HS-27A (cell line): ENCODE measurements around the gene FBLN2.
"Not testable (repeated sequence)": the region's sequence is repeated elsewhere in the genome, so short reads cannot be mapped to it uniquely, and the experiment has no call there.

Experiments used
- DNase-seq: peaks from one replicate; pipeline ENCODE4 v3.0.0-alpha.2; 2012; ENCODE audit warnings: low read depth, missing footprints

FBLN2 gene

DNA sequence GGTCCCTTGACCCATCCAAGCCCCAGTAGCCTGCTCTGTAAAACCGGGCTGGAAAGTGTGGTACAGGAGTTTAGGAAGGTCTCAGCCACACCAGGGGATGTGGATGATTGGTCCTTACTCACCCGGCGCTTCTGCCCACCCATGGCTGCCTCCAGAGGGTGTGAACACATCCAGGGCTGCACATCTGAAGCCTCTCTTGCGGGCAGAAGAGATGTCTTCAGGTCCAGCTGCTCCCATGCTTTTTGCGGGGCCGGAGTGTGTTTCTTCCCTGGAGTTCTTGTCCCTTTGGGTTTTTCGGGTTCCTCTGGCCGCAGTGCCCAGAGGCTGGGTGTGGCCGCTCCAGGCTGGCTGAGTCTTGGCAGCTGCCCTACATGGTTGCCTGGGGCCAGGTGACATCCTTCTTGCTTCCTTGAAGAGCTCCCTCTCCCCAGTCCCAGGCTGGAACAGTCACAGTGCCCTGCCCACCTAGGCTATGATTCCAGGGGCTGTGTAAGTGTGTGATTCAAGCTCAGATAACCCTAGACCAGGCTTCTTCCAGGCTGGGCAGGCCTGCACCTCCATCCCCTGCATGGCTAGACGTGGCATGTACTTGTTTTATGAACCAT, 34.9 kb upstream of the FBLN2 start:
- no peak for DNase-seq

DNA sequence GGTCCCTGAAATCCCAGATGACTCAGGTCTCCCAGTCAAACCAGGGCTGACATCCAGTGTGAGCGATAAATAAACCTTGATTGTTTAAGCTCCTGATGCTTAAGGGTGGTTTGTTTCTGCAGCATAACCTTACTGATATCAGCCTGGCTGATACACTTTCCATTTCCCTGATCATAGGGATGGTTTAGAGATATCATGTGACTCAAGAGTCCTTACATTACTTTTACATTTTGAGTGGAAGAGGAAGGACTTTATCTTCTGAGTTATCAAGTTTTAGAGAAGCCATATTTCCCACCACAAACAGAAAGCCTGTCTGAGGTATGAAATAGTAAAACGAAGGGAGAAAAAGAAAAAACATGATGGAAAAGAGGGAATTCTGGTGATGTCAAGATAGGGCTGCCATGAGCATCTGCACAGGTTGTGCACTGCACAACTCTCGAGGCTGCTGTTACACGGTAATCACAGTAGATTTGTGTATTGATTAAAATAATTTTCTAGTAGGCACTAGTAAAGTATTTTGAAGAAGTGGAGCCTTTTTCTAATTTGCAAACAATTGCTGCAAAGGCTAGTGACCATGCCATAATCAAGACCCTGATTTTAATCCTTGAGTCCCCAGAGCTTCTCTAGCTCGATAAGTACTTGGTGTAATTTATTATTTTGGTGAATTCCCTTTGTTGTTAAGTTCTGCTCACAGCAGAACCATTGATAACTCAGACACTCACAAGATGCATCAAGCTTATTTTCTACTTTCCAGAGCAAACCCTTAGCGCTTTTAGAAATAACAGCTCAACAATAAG, 34.1 kb upstream of the FBLN2 start:
- DNase-seq: no peak

- no peak for DNase-seq
Measured at GRCh38 chr3:13515786-13516759, 32.9 kb upstream of the FBLN2 start.

- DNase-seq: no peak
Measured at GRCh38 chr3:13516760-13517135, 32.2 kb upstream of the FBLN2 start.

DNA sequence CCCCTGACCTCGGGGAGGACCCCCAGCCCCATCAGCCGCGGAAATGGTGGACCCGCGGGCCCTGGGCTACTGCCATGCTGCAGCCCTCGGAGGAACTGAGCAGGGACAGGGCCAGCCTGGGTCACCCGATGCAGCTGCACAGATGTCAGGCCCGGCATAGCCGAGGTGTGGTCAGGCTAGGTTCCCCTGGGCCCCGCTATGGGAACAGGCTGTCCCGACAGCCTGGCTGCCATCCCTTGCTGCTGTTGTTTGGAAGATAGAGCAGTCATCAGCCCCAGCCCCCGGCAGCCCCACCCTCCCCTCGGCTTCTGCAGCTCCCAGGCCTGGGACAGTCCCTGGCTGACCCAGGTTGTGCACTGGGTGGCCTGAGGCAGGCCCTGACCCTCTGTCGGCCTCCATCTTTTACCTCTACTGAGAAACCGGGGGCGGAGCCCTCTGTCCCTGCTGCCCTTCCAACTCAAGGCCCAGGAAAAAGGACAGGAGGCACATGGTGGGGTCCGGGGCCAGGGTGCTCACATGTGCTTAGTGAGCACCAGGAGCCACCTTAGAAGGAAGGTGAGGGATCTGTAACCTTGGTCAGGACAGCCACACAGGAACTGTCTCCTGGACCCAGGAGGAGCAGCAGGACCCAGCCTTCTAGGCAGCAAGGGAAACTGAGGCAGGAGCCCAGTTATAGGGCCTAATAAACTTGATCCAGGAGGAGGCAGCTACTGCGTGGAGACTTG, 31.5 kb upstream of the FBLN2 start:
- no peak for DNase-seq

GRCh38 chr3:13518516-13518953, 30.4 kb upstream of the FBLN2 start:
- no peak for DNase-seq

GRCh38 chr3:13519006-13519791, 29.7 kb upstream of the FBLN2 start:
- no peak for DNase-seq

DNA sequence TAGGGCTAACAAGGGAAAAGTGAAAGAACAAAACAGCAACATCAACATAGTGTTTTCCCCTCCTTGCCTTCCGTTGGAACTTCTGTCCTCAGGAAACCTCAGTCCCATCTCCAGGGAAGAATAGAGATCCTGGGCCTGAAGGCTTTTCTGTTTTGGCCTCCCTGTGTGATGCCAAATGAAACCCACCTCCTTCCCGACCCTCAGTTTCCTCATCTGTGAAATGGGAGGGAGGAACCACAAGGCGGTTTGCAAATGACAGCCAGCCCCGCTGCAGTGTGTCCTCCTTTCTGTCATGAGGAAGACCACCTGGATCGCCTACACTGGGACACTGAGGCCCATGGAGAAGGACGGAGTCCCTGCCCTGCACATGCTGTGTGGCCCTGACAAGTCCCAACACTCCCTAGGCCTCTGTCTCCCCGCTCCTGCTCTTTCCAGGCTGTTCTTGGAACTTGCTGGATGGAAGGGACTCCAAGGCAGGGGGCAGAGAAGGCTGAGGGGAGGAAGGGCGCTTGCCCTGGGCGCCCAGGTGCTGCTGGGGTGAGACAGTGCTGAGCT, 28.5 kb upstream of the FBLN2 start:
- DNase-seq: no peak

- DNase-seq: no peak
Measured at GRCh38 chr3:13521309-13521708, 27.6 kb upstream of the FBLN2 start.

GRCh38 chr3:13521749-13522148, 27.2 kb upstream of the FBLN2 start:
- not testable (repeated sequence) for DNase-seq

- no peak for DNase-seq
Measured at GRCh38 chr3:13522236-13522635, 26.7 kb upstream of the FBLN2 start.

- DNase-seq: no peak
Measured at GRCh38 chr3:13524979-13525669, 23.8 kb upstream of the FBLN2 start.

DNA sequence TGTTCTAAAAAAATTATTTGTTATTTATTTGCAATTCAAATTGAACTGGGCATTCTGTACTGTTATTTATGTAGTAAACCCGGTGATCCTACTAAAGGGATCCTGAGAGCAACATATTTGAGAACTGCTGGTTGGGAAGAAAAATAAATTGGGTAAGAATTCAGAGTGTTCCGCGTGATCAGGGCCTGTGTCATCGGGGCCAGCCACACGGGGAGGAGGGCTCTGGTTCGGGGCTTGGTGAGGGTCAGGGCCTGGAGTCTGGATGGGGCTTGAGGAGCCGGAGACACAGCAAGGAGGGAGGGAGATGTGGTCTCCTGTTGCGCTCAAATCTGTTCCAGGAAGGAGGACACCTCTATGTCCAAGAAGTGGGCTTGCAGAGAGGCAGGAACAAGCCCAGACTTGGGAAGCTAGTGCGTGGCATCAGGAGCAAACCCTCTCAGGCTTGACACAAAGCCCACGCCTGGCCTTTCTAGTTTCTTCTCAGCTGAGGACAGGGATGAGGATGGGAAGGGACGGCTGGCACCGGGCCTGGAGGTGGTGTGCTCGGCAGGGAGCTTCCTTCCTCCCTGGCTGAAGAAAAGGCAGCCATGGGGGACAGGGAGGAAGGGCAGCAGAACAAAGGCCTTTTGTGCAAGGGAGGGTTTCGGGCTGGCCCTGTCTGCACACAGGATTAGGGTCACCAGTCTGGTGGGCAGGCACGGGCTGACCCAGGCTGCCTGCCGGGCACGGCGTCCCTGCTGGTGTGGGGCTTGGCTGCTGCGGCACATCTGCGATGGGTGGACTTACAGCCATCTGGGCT, 22.9 kb upstream of the FBLN2 start:
- no peak for DNase-seq

GRCh38 chr3:13526626-13526949, 22.3 kb upstream of the FBLN2 start:
- DNase-seq: no peak

DNA sequence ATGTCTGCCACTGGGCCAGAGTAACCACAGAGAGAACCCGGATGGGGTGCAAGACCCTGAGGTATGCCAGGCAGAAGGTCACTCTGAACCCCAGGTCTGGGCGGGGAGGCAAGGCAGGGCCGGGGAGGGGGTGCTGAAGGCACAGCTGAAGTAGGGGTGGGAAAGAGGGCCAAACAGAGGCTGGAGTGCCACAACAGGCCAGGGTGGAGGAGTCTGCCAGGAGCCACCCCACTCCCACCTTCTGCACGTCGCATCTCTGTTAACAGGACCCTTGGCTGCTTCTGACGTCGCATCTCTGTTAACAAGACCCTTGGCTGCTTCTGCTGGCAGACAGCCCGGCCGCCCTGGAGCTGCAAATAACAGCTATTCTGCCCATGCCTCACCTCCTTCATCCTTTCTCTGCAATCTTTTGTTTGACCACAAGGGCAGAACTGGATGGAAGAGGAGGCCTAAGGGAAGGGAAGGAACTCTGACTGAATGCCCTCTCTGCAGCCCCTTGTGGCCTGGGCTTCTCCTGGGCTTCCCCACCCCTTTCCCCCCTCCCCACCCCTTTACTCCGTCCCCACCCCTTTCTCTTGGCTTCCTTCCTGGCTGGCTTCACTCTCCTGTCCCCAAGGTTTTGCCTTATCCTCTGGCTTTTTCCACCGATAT, 20.6 kb upstream of the FBLN2 start:
- DNase-seq: no peak

- no peak for DNase-seq
Measured at GRCh38 chr3:13529196-13530112, 19.5 kb upstream of the FBLN2 start.

DNA sequence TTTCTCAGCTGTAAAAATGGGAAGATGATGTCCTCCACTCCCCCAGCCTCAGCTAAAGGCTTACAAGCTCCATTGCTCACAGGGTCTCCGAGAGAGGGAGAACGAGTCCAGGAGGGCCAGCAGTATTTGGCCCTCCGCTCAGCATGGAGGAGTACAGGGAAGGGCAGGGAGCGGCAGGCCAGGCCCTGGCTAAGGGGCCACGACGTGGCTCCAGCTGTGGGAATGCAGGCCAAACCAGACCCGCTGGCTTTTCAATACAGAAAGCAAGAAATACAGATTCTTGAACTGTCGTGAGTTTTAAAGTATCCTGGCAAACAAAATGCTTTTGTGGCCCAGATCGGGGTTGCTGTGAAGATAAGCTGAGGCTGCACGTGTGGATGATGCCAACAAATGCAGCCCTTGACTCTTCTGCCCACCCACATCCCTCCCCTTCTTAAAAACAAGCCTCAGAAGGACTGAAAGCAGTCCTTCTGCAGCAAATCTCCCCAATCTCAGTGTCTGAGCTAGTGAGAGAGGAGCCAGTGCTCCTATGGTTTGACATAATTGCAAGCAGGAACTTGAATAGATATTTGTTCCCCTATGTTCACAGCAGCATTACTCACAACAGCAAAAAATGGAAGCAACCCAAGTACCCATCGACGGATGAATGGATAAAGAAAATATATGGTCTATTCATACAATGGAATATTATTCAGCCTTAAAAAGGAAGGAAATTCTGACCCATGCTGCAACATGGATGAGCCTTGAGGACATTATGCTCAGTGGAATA, 18.5 kb upstream of the FBLN2 start:
- DNase-seq: no peak
